Uterus (tissue), 4 donors: Measurements from ENCODE around the gene KCNMA1. TPM values are rescaled to one million over a fixed set of nuclear protein-coding genes. Genes with fewer than 3 reads are reported as not detected.

Experiments
- DNase-seq, 2 donors: peaks; one replicate each; pipeline ENCODE4 v3.0.0-alpha.2; 2019 to 2020
- H3K27ac ChIP-seq, 2 donors: fragments of 200-600 bp; sonication (generic); 1 replicate in 1 of 2; 2 replicates in 1 of 2; pipeline ENCODE4 v1.5.1; 2016 to 2018
- H3K27me3 ChIP-seq, 2 donors: fragments of 200-600 bp; sonication (generic); one replicate each; pipeline ENCODE4 v1.5.1; 2018 to 2019; ENCODE audit warnings: control low read depth in 1 of 2
- H3K36me3 ChIP-seq, 2 donors: fragments of 200-600 bp; sonication (generic); one replicate each; pipeline ENCODE4 v1.5.1; 2019; ENCODE audit warnings: control low read depth in 1 of 2
- H3K4me1 ChIP-seq, 2 donors: fragments of 200-600 bp; sonication (generic); one replicate each; pipeline ENCODE4 v1.5.1; 2018 to 2019; ENCODE audit warnings: control low read depth in 1 of 2
- H3K4me3 ChIP-seq, 2 donors: fragments of 200-600 bp; sonication (generic); 1 replicate in 1 of 2; 2 replicates in 1 of 2; pipeline ENCODE4 v1.5.1; 2018 to 2019; ENCODE audit warnings: mild to moderate bottlenecking in 1 of 2
- H3K9me3 ChIP-seq, 2 donors: fragments of 200-600 bp; sonication (generic); one replicate each; pipeline ENCODE4 v1.5.1; 2019; ENCODE audit warnings: control low read depth in 1 of 2
- CTCF ChIP-seq, 4 experiments: fragments of 200-600 bp in 2 of 4; fragments of 450-650 bp in 2 of 4; sonication (generic) in 2 of 4; IDR thresholded peaks; one replicate each; pipeline ENCODE4 v1.5.1; 2016 to 2019; ENCODE audit warnings: antibody characterized with exemption in 4 of 4, mild to moderate bottlenecking in 2 of 4, moderate library complexity in 1 of 4
- POLR2A ChIP-seq, 2 donors: fragments of 450-650 bp; IDR thresholded peaks; one replicate each; pipeline ENCODE4 v1.6.1; 2016; ENCODE audit warnings: antibody characterized with exemption in 2 of 2, mild to moderate bottlenecking in 1 of 2, moderate library complexity in 1 of 2
- intact Hi-C: fragments of 100-400 bp; cut with DNase I; formaldehyde crosslinking; loops from one replicate; pipeline ENCODE4 v1.15.1; 2023; ENCODE audit warnings: low total_unique reads
- total RNA-seq, 4 donors: library from RNA; depleted of rRNA in 3 of 4; stranded (reverse); fragments of >200 nt in 3 of 4; gene quantifications; one replicate each; pipeline versions ENCODE4 v1.1.0 to v1.2.4, GENCODE V29; 2014 to 2023
- donor health status: DM: yes; HTN: yes; CAD: no.

The KCNMA1 gene
- total RNA-seq, 4 donors from 2014 or later = 86.2 to 236 (median 164) TPM

DNA sequence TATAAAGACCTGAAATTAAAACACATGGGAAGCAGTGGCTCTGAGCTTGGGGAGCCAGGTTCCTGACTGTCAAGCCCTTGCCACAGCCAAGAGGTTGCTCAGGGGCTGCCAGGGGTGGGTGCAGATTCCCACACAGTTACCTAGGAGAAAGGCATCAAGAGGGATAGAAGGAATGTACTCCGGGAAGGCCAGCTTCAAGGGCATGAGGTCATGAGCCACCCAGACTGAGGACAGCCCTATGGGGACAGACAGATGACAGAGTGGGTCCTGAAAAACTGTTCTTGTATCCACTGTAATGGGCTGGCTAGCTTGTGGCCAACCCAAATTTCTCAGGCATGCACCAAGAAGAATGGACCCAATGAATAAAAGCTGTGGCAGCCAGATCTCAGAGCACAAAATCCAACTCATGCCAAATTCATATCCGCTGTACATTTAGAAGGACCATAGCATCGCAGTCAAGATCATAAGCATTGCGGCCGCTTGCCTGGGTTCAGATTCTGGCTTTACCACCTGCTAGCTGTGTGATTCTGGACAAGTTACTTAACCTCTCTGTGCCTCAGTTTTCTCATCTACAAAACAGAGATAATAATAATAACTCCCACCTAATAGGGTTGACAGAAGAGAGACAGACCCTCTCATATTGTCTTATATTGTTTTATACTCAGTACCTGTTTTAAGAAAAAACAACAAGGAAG, 44.9 kb upstream of the KCNMA1 start:
- no peak overlapping the region for H3K27ac ChIP-seq
- no peak overlapping the region for H3K4me3 ChIP-seq
- DNase-seq = no peak
- no peaks in the 10 kb centered on the region for H3K4me1 ChIP-seq
- no peaks in the 10 kb centered on the region for H3K9me3 ChIP-seq
- no peaks in the 10 kb centered on the region for H3K36me3 ChIP-seq
- intact Hi-C loops = no loop called here
- no peak for TF ChIP-seq CTCF (IDR thresholded peaks at IDR 0.05)
- TF ChIP-seq POLR2A (IDR thresholded peaks at IDR 0.05) = no peak
- no peaks in the 10 kb centered on the region for H3K27me3 ChIP-seq

DNA sequence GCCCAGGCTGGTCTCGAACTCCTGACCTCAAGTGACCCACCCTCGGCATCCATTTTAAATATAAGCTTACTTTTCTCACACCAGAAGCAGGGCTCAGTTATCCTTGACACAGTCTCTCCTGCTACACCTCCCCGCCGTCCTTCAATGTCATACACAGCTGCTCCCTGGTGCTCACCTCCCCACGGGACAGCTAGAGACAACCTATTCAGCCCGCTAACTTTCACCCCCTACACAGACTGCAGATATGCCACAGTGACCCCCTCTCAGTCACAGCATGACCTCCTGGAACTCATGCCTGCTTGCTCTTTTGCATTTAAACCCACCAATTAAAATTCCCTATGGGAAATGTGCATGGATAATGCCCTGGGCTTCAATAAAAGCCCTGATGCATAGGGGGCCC, 44.2 kb upstream of the KCNMA1 start:
- no peak for TF ChIP-seq CTCF (IDR thresholded peaks at IDR 0.05)
- no peak for TF ChIP-seq POLR2A (IDR thresholded peaks at IDR 0.05)
- H3K4me1 ChIP-seq = no peaks in the 10 kb centered on the region
- no peaks in the 10 kb centered on the region for H3K36me3 ChIP-seq
- no peaks in the 10 kb centered on the region for H3K27me3 ChIP-seq
- no peak overlapping the region for H3K27ac ChIP-seq
- intact Hi-C loops = no loop called here
- DNase-seq = no peak
- H3K4me3 ChIP-seq = no peak overlapping the region
- no peaks in the 10 kb centered on the region for H3K9me3 ChIP-seq

- intact Hi-C loops = no loop called here
- Histone ChIP-seq H3K4me1 (no peaks in the 10 kb centered on the region), H3K27ac (no peak overlapping the region), H3K9me3 (no peaks in the 10 kb centered on the region), H3K4me3 (no peak overlapping the region), H3K36me3 (no peaks in the 10 kb centered on the region), H3K27me3 (no peaks in the 10 kb centered on the region)
- DNase-seq = no peak
- no peak for TF ChIP-seq POLR2A (IDR thresholded peaks at IDR 0.05)
- no peak for TF ChIP-seq CTCF (IDR thresholded peaks at IDR 0.05)
These were observed 43.2 kb upstream of the KCNMA1 start for GRCh38 chr10:77680811-77681210.

GRCh38 chr10:77680065-77680464, 42.5 kb upstream of the KCNMA1 start:
- intact Hi-C loops = no loop called here
- no peaks in the 10 kb centered on the region for H3K9me3 ChIP-seq

More at GRCh38 chr10:77680065-77680464, 42.5 kb upstream of the KCNMA1 start:
- Histone ChIP-seq H3K27me3 (no peaks in the 10 kb centered on the region), H3K36me3 (no peaks in the 10 kb centered on the region), H3K4me3 (no peak overlapping the region), H3K27ac (no peak overlapping the region), H3K4me1 (no peaks in the 10 kb centered on the region)
- TF ChIP-seq CTCF (IDR thresholded peaks at IDR 0.05) (no peak), POLR2A (IDR thresholded peaks at IDR 0.05) (no peak)
- DNase-seq = no peak
